ENCODE measurements around the gene COPG2. TPM values are rescaled to one million over a fixed set of nuclear protein-coding genes. Genes with fewer than 3 reads are reported as not detected.

Gene COPG2
- total and polyA plus RNA-seq, 2 of the 13 experiments (the other 11 are each of a cell fraction or from before 2014, with no cell fraction given) = 14.1 to 17.7 TPM

- Histone ChIP-seq H2AFZ (ENCODE audit: low read length) (no peak overlapping the region), H3K4me2 (ENCODE audit: low read depth, low read length) (no peak overlapping the region), H3K9me3 (ENCODE audit: low read length) (no peaks in the 10 kb centered on the region), H3K27ac (ENCODE audit: extremely low read length, insufficient read depth, low read length) (no peak overlapping the region), H4K20me1 (ENCODE audit: insufficient read depth, low read length) (no peaks in the 10 kb centered on the region), H3K27me3 (ENCODE audit: control insufficient read depth in 1 of 2, insufficient read depth in 2 of 2, low read length in 2 of 2) (no peaks in the 10 kb centered on the region; a peak in 1 of 5 replicates), H3K36me3 (replicated peaks in 1 of 2; ENCODE audit: control insufficient read depth in 1 of 2, insufficient read depth in 2 of 2, low read length in 2 of 2) (no peaks in the 10 kb centered on the region), H3K4me3 (replicated peaks in 1 of 3; ENCODE audit: insufficient read depth in 1 of 3, low read depth in 2 of 3, low read length in 3 of 3) (no peak overlapping the region), H3K4me1 (ENCODE audit: insufficient read depth, low read length) (no peaks in the 10 kb centered on the region), H3K9ac (ENCODE audit: insufficient read depth, low read depth, low read length) (no peak overlapping the region), H3K79me2 (ENCODE audit: insufficient read depth, low read length) (no peaks in the 10 kb centered on the region)
- WGBS (ENCODE audit: low lambda C conversion rate) = 85% methylated on average over 2 of the region's 2 CpGs
- intact Hi-C loops (cut with micrococcal nuclease; ENCODE audit: unreplicated experiment) = no loop called here
- DNase-seq (ENCODE audit: low spot score) (no peak), ATAC-seq (no peak), FAIRE-seq (no peak)
- no peak for TF ChIP-seq JUND (CRISPR knock-in tag; IDR thresholded peaks at IDR 0.05)
- TF ChIP-seq GFI1 (CRISPR knock-in tag; IDR thresholded peaks at IDR 0.05; ENCODE audit: borderline replicate concordance) = no peak
- POLR2A ChIA-PET = no interaction called here
- BruUV-seq (replicated peaks) = no TSS peak
- CTCF ChIA-PET (ENCODE audit: low intra/inter-chr PET ratio, low total read pairs) = no interaction called here
- in situ Hi-C loops (cut with HindIII; ENCODE audit: extremely low pct_ligation_motif_present, low pct_unique_long_range_greater_than_20kb) = no loop called here
Observed at GRCh38 chr7:130622866-130623265, 45.7 kb downstream of the COPG2 start.

GRCh38 chr7:130615583-130615982 lies 53.0 kb downstream of the COPG2 start:
- intact Hi-C loops (cut with micrococcal nuclease; ENCODE audit: unreplicated experiment) (no loop called here), in situ Hi-C loops (cut with HindIII; ENCODE audit: extremely low pct_ligation_motif_present, low pct_unique_long_range_greater_than_20kb) (no loop called here)
- Histone ChIP-seq H3K79me2 (ENCODE audit: insufficient read depth, low read length) (no peaks in the 10 kb centered on the region), H2AFZ (ENCODE audit: low read length) (no peak overlapping the region), H3K4me2 (ENCODE audit: low read depth, low read length) (no peak overlapping the region), H4K20me1 (ENCODE audit: insufficient read depth, low read length) (no peaks in the 10 kb centered on the region), H3K4me3 (replicated peaks in 1 of 3; ENCODE audit: insufficient read depth in 1 of 3, low read depth in 2 of 3, low read length in 3 of 3) (no peak overlapping the region), H3K9me3 (ENCODE audit: low read length) (no peaks in the 10 kb centered on the region), H3K4me1 (ENCODE audit: insufficient read depth, low read length) (no peaks in the 10 kb centered on the region), H3K27ac (ENCODE audit: extremely low read length, insufficient read depth, low read length) (no peak overlapping the region), H3K36me3 (replicated peaks in 1 of 2; ENCODE audit: control insufficient read depth in 1 of 2, insufficient read depth in 2 of 2, low read length in 2 of 2) (peaks cover 3 to 11% of the 10 kb centered on the region in 2 experiments), H3K27me3 (ENCODE audit: control insufficient read depth in 1 of 2, insufficient read depth in 2 of 2, low read length in 2 of 2) (no peaks in the 10 kb centered on the region), H3K9ac (ENCODE audit: insufficient read depth, low read depth, low read length) (no peak overlapping the region)
- peak; percentile 45; the same call in 2 of the 3 replicates for ATAC-seq
- POLR2A ChIA-PET = no interaction called here
- 92% methylated on average over 2 of the region's 2 CpGs for WGBS (ENCODE audit: low lambda C conversion rate)
- TF ChIP-seq ZBTB33 (CRISPR knock-in tag; IDR thresholded peaks at IDR 0.05) (peak; percentile 94), MBD4 (IDR thresholded peaks at IDR 0.05; ENCODE audit: borderline replicate concordance, low read length) (no peak), CEBPB (IDR thresholded peaks at IDR 0.05; ENCODE audit: borderline replicate concordance, low read depth, low read length) (peak; percentile 69), MAFK (conservative IDR thresholded peaks at IDR 0.05 in 1 of 2, IDR thresholded peaks at IDR 0.05 in 1 of 2; ENCODE audit: low read length in 2 of 2) (no peak), ZNF674 (CRISPR knock-in tag; IDR thresholded peaks at IDR 0.05; ENCODE audit: low read depth) (no peak)
- DNase-seq (ENCODE audit: low spot score) = peak; percentile 6
- CTCF ChIA-PET (ENCODE audit: low intra/inter-chr PET ratio, low total read pairs) = no interaction called here
- no TSS peak for BruUV-seq (replicated peaks)
- no peak for FAIRE-seq
